ENCODE measurements around the gene ITPR1.

DNA sequence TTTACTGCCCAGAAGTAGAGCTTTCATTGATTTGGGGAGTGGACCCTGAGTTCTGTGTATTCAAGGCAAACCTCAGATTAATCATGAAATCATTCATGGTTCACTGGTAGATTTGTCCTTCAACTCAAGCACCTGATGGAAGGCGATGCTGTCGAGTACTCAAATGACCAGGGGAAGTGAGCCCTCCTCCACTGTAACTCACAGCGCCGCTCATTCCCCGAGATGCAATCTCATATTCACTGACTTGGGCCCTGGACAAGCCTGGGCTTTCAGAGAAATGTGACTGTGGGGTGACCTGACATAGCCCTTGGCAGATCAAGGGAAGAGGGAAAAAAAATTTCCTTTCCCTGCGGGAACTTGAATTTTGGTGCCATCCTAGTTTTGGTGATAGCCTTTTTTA, 329.4 kb downstream of the ITPR1 start:
- TF ChIP-seq EP300 (IDR thresholded peaks at IDR 0.05) (no peak), CTCF (IDR thresholded peaks at IDR 0.05) (no peak)
